Measurements from ENCODE around the gene SPTSSB. TPM values are rescaled to one million over a fixed set of nuclear protein-coding genes. Genes with fewer than 3 reads are reported as not detected.

Gene SPTSSB
- total and polyA plus RNA-seq, 2 experiments from 2014 or later: 23.5 to 33.5 TPM

DNA sequence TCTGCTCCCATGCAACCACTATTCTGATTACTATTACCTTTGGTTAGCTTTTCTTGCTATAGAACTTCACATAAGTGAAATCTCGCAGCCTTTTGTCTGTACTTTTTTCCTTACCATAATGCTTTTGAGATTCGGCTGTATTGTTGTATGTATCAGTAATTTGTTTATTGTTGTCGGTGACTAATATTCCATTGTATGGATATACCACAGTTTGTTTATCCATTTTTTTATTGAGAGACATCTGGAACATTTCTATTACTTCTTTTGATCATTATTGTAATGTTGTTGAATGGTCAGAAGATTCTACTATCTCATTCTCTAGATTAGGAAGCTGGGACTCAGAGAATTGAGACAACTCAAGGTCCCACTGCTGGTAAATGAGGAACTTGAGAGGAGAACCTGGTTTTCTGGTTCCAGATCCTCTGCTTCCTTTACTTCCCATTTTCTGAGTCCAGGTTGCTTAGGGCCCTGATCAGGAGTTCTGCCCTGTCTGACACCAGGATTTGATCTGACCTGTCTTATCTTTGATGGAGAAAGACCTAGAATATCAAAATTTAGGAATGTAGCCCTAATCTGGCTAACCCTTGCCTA, 18.2 kb upstream of the SPTSSB start:
- no peaks in the 10 kb centered on the region for H3K27me3 ChIP-seq (ENCODE audit: insufficient read depth)
- peaks cover 7% of the 10 kb centered on the region; the same call in 1 of the 3 replicates for H3K36me3 Mint-ChIP-seq (ENCODE audit: low read depth)
- TF ChIP-seq ETS1 (IDR thresholded peaks at IDR 0.05) (no peak), EZH2 (IDR thresholded peaks at IDR 0.05; ENCODE audit: low read depth, unreplicated experiment) (no peak)
- DNase-seq (ENCODE audit: low spot score) (no peak), ATAC-seq (no peak)
- H3K36me3 ChIP-seq (ENCODE audit: insufficient read depth): no peaks in the 10 kb centered on the region
- H3K9me3 Mint-ChIP-seq: peaks cover 13% of the 10 kb centered on the region
- no peaks in the 10 kb centered on the region for H3F3A ChIP-seq (replicated peaks; ENCODE audit: low read depth)
- no peaks in the 10 kb centered on the region for H4K20me1 ChIP-seq (replicated peaks; ENCODE audit: insufficient read depth)
- H3K4me3 ChIP-seq: no peak overlapping the region
- H3K27ac ChIP-seq (ENCODE audit: low read depth): no peak overlapping the region
- H3K4me2 ChIP-seq: no peak overlapping the region
- H3K4me1 ChIP-seq (ENCODE audit: insufficient read depth): no peaks in the 10 kb centered on the region
- peaks cover 7% of the 10 kb centered on the region for H3K4me1 Mint-ChIP-seq
- peaks cover 2% of the 10 kb centered on the region for H3K27me3 Mint-ChIP-seq (ENCODE audit: insufficient read depth, low read depth, poor library complexity)
- H3K9me2 ChIP-seq (ENCODE audit: insufficient read depth): peaks cover 8% of the 10 kb centered on the region
- H3K4me3 Mint-ChIP-seq: no peak overlapping the region
- no peak overlapping the region for H2AFZ ChIP-seq
- H3K79me2 ChIP-seq (replicated peaks; ENCODE audit: insufficient read depth): no peaks in the 10 kb centered on the region
- no peak overlapping the region for H3K27ac Mint-ChIP-seq

DNA sequence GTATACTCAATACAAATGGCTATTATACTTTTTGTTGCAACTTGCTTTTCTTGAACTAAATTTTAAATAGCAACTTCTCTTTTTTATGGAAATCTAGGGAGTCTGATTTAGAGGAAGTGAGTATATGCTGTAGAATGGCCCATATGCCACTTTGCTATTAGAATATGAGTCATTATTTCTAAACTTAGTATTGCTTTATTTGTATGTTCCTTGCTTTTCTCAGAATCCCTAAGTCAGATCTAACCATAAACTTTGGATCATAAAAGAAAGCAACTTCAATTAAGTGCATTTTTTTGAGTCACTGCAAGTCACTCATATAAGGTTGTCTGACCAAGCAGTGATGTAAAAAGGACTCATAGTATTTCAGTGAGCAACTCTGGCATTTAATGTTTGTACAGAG, 17.5 kb upstream of the SPTSSB start:
- H3K4me3 ChIP-seq: no peak overlapping the region
- peaks cover 8% of the 10 kb centered on the region for H3K9me2 ChIP-seq (ENCODE audit: insufficient read depth)
- H3K4me3 Mint-ChIP-seq: no peak overlapping the region
- peaks cover 7% of the 10 kb centered on the region; the same call in 1 of the 3 replicates for H3K36me3 Mint-ChIP-seq (ENCODE audit: low read depth)
- H3K27ac ChIP-seq (ENCODE audit: low read depth): no peak overlapping the region
- no peaks in the 10 kb centered on the region for H3F3A ChIP-seq (replicated peaks; ENCODE audit: low read depth)
- H2AFZ ChIP-seq: no peak overlapping the region
- H3K27me3 Mint-ChIP-seq (ENCODE audit: insufficient read depth, low read depth, poor library complexity): peaks cover 2% of the 10 kb centered on the region
- no peaks in the 10 kb centered on the region for H3K4me1 ChIP-seq (ENCODE audit: insufficient read depth)
- no peaks in the 10 kb centered on the region for H3K36me3 ChIP-seq (ENCODE audit: insufficient read depth)
- H3K4me2 ChIP-seq: no peak overlapping the region
- H3K4me1 Mint-ChIP-seq: peaks cover 10% of the 10 kb centered on the region
- H3K79me2 ChIP-seq (replicated peaks; ENCODE audit: insufficient read depth): no peaks in the 10 kb centered on the region
- DNase-seq (ENCODE audit: low spot score) (no peak), ATAC-seq (no peak)
- H3K27ac Mint-ChIP-seq: no peak overlapping the region
- H3K27me3 ChIP-seq (ENCODE audit: insufficient read depth): no peaks in the 10 kb centered on the region
- H3K9me3 Mint-ChIP-seq: peaks cover 13% of the 10 kb centered on the region
- H4K20me1 ChIP-seq (replicated peaks; ENCODE audit: insufficient read depth): no peaks in the 10 kb centered on the region
- TF ChIP-seq CTCF (conservative IDR thresholded peaks at IDR 0.05; ENCODE audit: low read depth in 2 of 2) (no peak), NANOG (IDR thresholded peaks at IDR 0.05; ENCODE audit: borderline replicate concordance) (no peak), ZNF114 (CRISPR knock-in tag; IDR thresholded peaks at IDR 0.05) (no peak), ETS1 (IDR thresholded peaks at IDR 0.05) (no peak), POLR2AphosphoS5 (IDR thresholded peaks at IDR 0.05; ENCODE audit: low read depth) (no peak), EZH2phosphoT487 (IDR thresholded peaks at IDR 0.05; ENCODE audit: unreplicated experiment) (no peak)
- TF ChIP-seq, protein P1, sequence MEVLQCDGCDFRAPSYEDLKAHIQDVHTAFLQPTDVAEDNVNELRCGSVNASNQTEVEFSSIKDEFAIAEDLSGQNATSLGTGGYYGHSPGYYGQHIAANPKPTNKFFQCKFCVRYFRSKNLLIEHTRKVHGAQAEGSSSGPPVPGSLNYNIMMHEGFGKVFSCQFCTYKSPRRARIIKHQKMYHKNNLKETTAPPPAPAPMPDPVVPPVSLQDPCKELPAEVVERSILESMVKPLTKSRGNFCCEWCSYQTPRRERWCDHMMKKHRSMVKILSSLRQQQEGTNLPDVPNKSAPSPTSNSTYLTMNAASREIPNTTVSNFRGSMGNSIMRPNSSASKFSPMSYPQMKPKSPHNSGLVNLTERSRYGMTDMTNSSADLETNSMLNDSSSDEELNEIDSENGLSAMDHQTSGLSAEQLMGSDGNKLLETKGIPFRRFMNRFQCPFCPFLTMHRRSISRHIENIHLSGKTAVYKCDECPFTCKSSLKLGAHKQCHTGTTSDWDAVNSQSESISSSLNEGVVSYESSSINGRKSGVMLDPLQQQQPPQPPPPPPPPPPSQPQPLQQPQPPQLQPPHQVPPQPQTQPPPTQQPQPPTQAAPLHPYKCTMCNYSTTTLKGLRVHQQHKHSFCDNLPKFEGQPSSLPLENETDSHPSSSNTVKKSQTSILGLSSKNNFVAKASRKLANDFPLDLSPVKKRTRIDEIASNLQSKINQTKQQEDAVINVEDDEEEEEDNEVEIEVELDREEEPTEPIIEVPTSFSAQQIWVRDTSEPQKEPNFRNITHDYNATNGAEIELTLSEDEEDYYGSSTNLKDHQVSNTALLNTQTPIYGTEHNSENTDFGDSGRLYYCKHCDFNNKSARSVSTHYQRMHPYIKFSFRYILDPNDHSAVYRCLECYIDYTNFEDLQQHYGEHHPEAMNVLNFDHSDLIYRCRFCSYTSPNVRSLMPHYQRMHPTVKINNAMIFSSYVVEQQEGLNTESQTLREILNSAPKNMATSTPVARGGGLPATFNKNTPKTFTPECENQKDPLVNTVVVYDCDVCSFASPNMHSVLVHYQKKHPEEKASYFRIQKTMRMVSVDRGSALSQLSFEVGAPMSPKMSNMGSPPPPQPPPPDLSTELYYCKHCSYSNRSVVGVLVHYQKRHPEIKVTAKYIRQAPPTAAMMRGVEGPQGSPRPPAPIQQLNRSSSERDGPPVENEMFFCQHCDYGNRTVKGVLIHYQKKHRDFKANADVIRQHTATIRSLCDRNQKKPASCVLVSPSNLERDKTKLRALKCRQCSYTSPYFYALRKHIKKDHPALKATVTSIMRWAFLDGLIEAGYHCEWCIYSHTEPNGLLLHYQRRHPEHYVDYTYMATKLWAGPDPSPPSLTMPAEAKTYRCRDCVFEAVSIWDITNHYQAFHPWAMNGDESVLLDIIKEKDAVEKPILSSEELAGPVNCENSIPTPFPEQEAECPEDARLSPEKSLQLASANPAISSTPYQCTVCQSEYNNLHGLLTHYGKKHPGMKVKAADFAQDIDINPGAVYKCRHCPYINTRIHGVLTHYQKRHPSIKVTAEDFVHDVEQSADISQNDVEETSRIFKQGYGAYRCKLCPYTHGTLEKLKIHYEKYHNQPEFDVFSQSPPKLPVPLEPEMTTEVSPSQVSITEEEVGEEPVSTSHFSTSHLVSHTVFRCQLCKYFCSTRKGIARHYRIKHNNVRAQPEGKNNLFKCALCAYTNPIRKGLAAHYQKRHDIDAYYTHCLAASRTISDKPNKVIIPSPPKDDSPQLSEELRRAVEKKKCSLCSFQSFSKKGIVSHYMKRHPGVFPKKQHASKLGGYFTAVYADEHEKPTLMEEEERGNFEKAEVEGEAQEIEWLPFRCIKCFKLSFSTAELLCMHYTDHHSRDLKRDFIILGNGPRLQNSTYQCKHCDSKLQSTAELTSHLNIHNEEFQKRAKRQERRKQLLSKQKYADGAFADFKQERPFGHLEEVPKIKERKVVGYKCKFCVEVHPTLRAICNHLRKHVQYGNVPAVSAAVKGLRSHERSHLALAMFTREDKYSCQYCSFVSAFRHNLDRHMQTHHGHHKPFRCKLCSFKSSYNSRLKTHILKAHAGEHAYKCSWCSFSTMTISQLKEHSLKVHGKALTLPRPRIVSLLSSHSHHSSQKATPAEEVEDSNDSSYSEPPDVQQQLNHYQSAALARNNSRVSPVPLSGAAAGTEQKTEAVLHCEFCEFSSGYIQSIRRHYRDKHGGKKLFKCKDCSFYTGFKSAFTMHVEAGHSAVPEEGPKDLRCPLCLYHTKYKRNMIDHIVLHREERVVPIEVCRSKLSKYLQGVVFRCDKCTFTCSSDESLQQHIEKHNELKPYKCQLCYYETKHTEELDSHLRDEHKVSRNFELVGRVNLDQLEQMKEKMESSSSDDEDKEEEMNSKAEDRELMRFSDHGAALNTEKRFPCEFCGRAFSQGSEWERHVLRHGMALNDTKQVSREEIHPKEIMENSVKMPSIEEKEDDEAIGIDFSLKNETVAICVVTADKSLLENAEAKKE (CRISPR knock-in tag; IDR thresholded peaks at IDR 0.05): no peak

All from GM23338 (cell line).